Uterus (tissue), 4 donors: Measurements from ENCODE around the gene USP12. TPM values are rescaled to one million over a fixed set of nuclear protein-coding genes. Genes with fewer than 3 reads are reported as not detected.

Source experiments
- DNase-seq, 2 donors: peaks; one replicate each; pipeline ENCODE4 v3.0.0-alpha.2; 2019 to 2020
- H3K27ac ChIP-seq, 2 donors: fragments of 200-600 bp; sonication (generic); 1 replicate in 1 of 2; 2 replicates in 1 of 2; pipeline ENCODE4 v1.5.1; 2016 to 2018
- H3K27me3 ChIP-seq, 2 donors: fragments of 200-600 bp; sonication (generic); one replicate each; pipeline ENCODE4 v1.5.1; 2018 to 2019; ENCODE audit warnings: control low read depth in 1 of 2
- H3K36me3 ChIP-seq, 2 donors: fragments of 200-600 bp; sonication (generic); one replicate each; pipeline ENCODE4 v1.5.1; 2019; ENCODE audit warnings: control low read depth in 1 of 2
- H3K4me1 ChIP-seq, 2 donors: fragments of 200-600 bp; sonication (generic); one replicate each; pipeline ENCODE4 v1.5.1; 2018 to 2019; ENCODE audit warnings: control low read depth in 1 of 2
- H3K4me3 ChIP-seq, 2 donors: fragments of 200-600 bp; sonication (generic); 1 replicate in 1 of 2; 2 replicates in 1 of 2; pipeline ENCODE4 v1.5.1; 2018 to 2019; ENCODE audit warnings: mild to moderate bottlenecking in 1 of 2
- H3K9me3 ChIP-seq, 2 donors: fragments of 200-600 bp; sonication (generic); one replicate each; pipeline ENCODE4 v1.5.1; 2019; ENCODE audit warnings: control low read depth in 1 of 2
- CTCF ChIP-seq, 4 experiments: fragments of 200-600 bp in 2 of 4; fragments of 450-650 bp in 2 of 4; sonication (generic) in 2 of 4; IDR thresholded peaks; one replicate each; pipeline ENCODE4 v1.5.1; 2016 to 2019; ENCODE audit warnings: antibody characterized with exemption in 4 of 4, mild to moderate bottlenecking in 2 of 4, moderate library complexity in 1 of 4
- POLR2A ChIP-seq, 2 donors: fragments of 450-650 bp; IDR thresholded peaks; one replicate each; pipeline ENCODE4 v1.6.1; 2016; ENCODE audit warnings: antibody characterized with exemption in 2 of 2, mild to moderate bottlenecking in 1 of 2, moderate library complexity in 1 of 2
- intact Hi-C: fragments of 100-400 bp; cut with DNase I; formaldehyde crosslinking; loops from one replicate; pipeline ENCODE4 v1.15.1; 2023; ENCODE audit warnings: low total_unique reads
- total RNA-seq, 4 donors: library from RNA; depleted of rRNA in 3 of 4; stranded (reverse); fragments of >200 nt in 3 of 4; gene quantifications; one replicate each; pipeline versions ENCODE4 v1.1.0 to v1.2.4, GENCODE V29; 2014 to 2023
- donor health status: DM: yes; HTN: yes; CAD: no.

Gene USP12
- total RNA-seq, 4 donors from 2014 or later, result 12.1 to 32.8 (median 20.5) TPM

GRCh38 chr13:27161423-27161822 is 10.2 kb downstream of the USP12 start:
- intact Hi-C loops, result no loop called here
- no peaks in the 10 kb centered on the region for H3K9me3 ChIP-seq
- H3K4me1 ChIP-seq, result no peaks in the 10 kb centered on the region
- no peak for DNase-seq
- H3K4me3 ChIP-seq, result no peak overlapping the region
- no peaks in the 10 kb centered on the region for H3K27me3 ChIP-seq
- TF ChIP-seq CTCF (IDR thresholded peaks at IDR 0.05) (no peak), POLR2A (IDR thresholded peaks at IDR 0.05) (no peak)
- H3K27ac ChIP-seq, result no peak overlapping the region
- no peaks in the 10 kb centered on the region for H3K36me3 ChIP-seq

GRCh38 chr13:27160657-27161295 is 10.8 kb downstream of the USP12 start:
- no peaks in the 10 kb centered on the region for H3K36me3 ChIP-seq
- no peaks in the 10 kb centered on the region for H3K9me3 ChIP-seq
- no peaks in the 10 kb centered on the region for H3K4me1 ChIP-seq
- no peak for DNase-seq
- H3K27me3 ChIP-seq, result no peaks in the 10 kb centered on the region
- H3K27ac ChIP-seq, result no peak overlapping the region
- intact Hi-C loops, result no loop called here
- H3K4me3 ChIP-seq, result no peak overlapping the region
- TF ChIP-seq CTCF (IDR thresholded peaks at IDR 0.05) (no peak), POLR2A (IDR thresholded peaks at IDR 0.05) (no peak)

- H3K27ac ChIP-seq, result no peak overlapping the region
- intact Hi-C loops, result no loop called here
- H3K27me3 ChIP-seq, result no peaks in the 10 kb centered on the region
- DNase-seq, result no peak
- H3K9me3 ChIP-seq, result no peaks in the 10 kb centered on the region
- no peaks in the 10 kb centered on the region for H3K4me1 ChIP-seq
- TF ChIP-seq CTCF (IDR thresholded peaks at IDR 0.05), result no peak
- no peak overlapping the region for H3K4me3 ChIP-seq
- no peaks in the 10 kb centered on the region for H3K36me3 ChIP-seq
These were observed 11.6 kb downstream of the USP12 start for GRCh38 chr13:27159806-27160563.

GRCh38 chr13:27158335-27158734 is 13.3 kb downstream of the USP12 start:
- H3K4me1 ChIP-seq, result no peaks in the 10 kb centered on the region
- H3K36me3 ChIP-seq, result no peaks in the 10 kb centered on the region
- H3K27me3 ChIP-seq, result no peaks in the 10 kb centered on the region
- H3K4me3 ChIP-seq, result no peak overlapping the region
- no peaks in the 10 kb centered on the region for H3K9me3 ChIP-seq
- no peak overlapping the region for H3K27ac ChIP-seq
- TF ChIP-seq POLR2A (IDR thresholded peaks at IDR 0.05), result no peak
- TF ChIP-seq CTCF (IDR thresholded peaks at IDR 0.05), result no peak
- DNase-seq, result no peak
- intact Hi-C loops, result no loop called here

GRCh38 chr13:27151798-27152599 is 19.6 kb downstream of the USP12 start:
- no peak overlapping the region for H3K27ac ChIP-seq
- TF ChIP-seq CTCF (IDR thresholded peaks at IDR 0.05), result no peak
- no peak for TF ChIP-seq POLR2A (IDR thresholded peaks at IDR 0.05)
- intact Hi-C loops, result no loop called here
- H3K4me1 ChIP-seq, result peaks cover 0 to 4% of the 10 kb centered on the region in 2 donors
- no peak for DNase-seq
- H3K36me3 ChIP-seq, result no peaks in the 10 kb centered on the region
- H3K9me3 ChIP-seq, result no peaks in the 10 kb centered on the region
- H3K4me3 ChIP-seq, result no peak overlapping the region
- no peaks in the 10 kb centered on the region for H3K27me3 ChIP-seq
